Activated T-cell treated with anti-CD3 and anti-CD28 coated beads, Interleukin-2, amount 50 U/mL, for 4 hours (primary cell): ENCODE data around the gene SLCO4A1. TPM values are rescaled to one million over a fixed set of nuclear protein-coding genes. Genes with fewer than 3 reads are reported as not detected.

Experiments
- ATAC-seq, 2 donors: fragments of 200-7000 bp; cut with Tn5 transposase; one replicate each; pipeline ENCODE4 v1.10.0; 2021
- DNase-seq: peaks from one replicate; pipeline ENCODE4 v3.0.0-alpha.2; 2020
- H3K27me3 Mint-ChIP-seq: one replicate; pipeline ENCODE4 v1.8.0; 2021; ENCODE audit warnings: low read depth, mixed read lengths
- H3K36me3 Mint-ChIP-seq: one replicate; pipeline ENCODE4 v1.8.0; 2022; ENCODE audit warnings: mixed read lengths; ENCODE audit not compliant: insufficient read depth
- H3K4me1 Mint-ChIP-seq: one replicate; pipeline ENCODE4 v1.8.0; 2021; ENCODE audit warnings: low read depth, mixed read lengths
- H3K4me3 Mint-ChIP-seq: one replicate; pipeline ENCODE4 v1.8.0; 2021; ENCODE audit warnings: mild to moderate bottlenecking, moderate library complexity, mixed read lengths
- H3K9me3 Mint-ChIP-seq: one replicate; pipeline ENCODE4 v1.8.0; 2021; ENCODE audit warnings: mixed read lengths
- total RNA-seq, 3 donors: library from RNA; stranded (reverse); gene quantifications; one replicate each; pipeline ENCODE4 v1.2.1, GENCODE V29; 2021

Gene SLCO4A1
- total RNA-seq, 3 donors from 2014 or later: 36.5 to 49.3 (median 48.2) TPM

DNA sequence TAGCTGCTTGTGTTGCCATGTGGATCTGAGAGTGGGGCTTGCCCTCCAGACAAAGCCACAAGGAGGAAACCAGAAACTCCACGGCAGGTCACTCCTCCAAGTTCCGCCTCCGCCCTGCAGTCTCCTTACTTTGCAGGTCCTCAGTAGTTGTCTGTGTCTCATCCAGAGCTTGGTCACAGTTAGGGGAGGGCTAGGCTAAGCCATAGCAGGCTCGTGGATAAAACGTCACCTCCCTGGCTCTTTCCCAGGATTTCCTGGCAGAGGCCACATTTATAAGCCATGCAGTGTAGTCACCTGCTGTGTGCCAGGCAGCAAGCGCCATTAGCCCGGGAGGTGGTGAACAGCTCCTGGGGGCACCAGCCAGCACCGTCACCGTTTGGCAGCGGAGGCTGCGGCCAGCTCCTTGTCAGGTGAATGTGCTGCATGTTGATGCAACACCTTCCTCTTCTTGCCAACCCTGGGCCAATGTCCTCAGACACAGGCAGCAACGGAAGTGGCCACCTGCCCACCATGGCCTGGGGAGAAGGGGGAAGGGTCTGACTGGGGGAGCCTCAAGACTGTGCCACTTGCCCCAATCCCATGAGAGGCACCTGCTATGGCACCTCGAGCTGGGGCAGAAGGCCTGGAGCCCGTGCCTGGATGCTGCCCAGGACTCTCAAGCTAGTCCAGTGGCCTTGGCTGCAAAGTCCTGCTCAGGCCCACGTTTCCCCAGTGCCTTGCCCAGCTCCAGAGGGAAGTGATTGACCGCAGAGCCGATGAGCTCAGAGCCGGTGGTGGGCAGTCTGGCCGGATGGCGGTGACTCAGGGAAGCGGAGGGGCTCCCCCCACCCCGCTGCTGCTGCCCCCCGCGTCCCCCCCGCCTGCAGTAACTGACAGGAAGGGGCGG is 39.0 kb upstream of the SLCO4A1 start:
- Mint-ChIP-seq H3K4me1 (peaks cover 24% of the 10 kb centered on the region), H3K4me3 (peak overlapping the region; percentile 76), H3K36me3 (no peaks in the 10 kb centered on the region), H3K27me3 (peaks cover 13% of the 10 kb centered on the region), H3K9me3 (no peaks in the 10 kb centered on the region)
- ATAC-seq (peak; percentile 60 to 67), DNase-seq (no peak)

- DNase-seq (no peak), ATAC-seq (peak in 1 of 2 donors; percentile 49)
- H3K4me3 Mint-ChIP-seq: no peak overlapping the region
- H3K27me3 Mint-ChIP-seq: peaks cover 9% of the 10 kb centered on the region
- H3K4me1 Mint-ChIP-seq: peaks cover 22% of the 10 kb centered on the region
- no peaks in the 10 kb centered on the region for H3K36me3 Mint-ChIP-seq
- H3K9me3 Mint-ChIP-seq: no peaks in the 10 kb centered on the region
These were observed 38.2 kb upstream of the SLCO4A1 start for GRCh38 chr20:62603907-62604785.

GRCh38 chr20:62604796-62605195 is 37.5 kb upstream of the SLCO4A1 start:
- Mint-ChIP-seq H3K4me1 (peaks cover 22% of the 10 kb centered on the region), H3K4me3 (no peak overlapping the region), H3K9me3 (no peaks in the 10 kb centered on the region), H3K27me3 (peaks cover 12% of the 10 kb centered on the region), H3K36me3 (no peaks in the 10 kb centered on the region)
- DNase-seq (no peak), ATAC-seq (no peak)

DNA sequence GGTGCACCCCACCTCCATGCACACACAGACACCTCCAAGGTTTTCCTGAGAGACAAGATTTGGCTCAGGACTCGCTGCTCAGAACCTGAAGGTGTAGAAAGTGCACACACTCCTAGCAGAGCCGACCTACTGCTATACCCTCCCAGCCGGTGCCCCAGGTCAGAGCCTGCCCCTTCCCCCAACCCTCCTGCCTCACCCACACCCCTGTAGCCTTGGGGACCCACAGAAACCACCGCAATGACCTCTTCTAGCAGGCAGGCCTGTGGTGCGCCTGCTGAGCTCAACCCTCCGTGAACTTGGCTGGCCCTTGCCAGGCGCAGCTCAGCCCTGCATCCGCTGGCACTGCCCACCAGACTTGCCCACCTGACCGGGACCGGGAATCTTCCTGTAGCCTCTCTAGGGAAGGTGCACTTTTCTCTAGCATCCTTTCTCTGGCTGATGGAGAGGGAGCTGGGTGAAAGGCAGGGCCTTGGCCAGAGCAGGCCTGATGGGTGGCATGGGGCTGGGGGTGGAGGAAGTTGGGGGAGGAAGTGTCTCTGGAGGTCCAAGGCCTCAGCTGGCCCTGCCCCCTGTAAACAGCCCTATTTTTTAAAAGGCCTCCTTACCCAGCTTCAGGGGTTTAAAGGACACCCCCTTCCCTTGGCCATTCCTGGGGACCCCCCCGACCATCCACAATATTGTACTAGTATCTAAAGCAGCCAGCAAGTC is 36.9 kb upstream of the SLCO4A1 start:
- no peak for DNase-seq
- no peak for ATAC-seq
- Mint-ChIP-seq H3K4me1 (peaks cover 22% of the 10 kb centered on the region), H3K36me3 (no peaks in the 10 kb centered on the region), H3K9me3 (no peaks in the 10 kb centered on the region), H3K27me3 (peaks cover 11% of the 10 kb centered on the region), H3K4me3 (no peak overlapping the region)

GRCh38 chr20:62606016-62606415 is 36.3 kb upstream of the SLCO4A1 start:
- H3K9me3 Mint-ChIP-seq: peaks cover 3% of the 10 kb centered on the region
- no peaks in the 10 kb centered on the region for H3K36me3 Mint-ChIP-seq
- ATAC-seq (no peak), DNase-seq (no peak)
- peaks cover 8% of the 10 kb centered on the region for H3K27me3 Mint-ChIP-seq
- H3K4me3 Mint-ChIP-seq: no peak overlapping the region
- H3K4me1 Mint-ChIP-seq: peaks cover 20% of the 10 kb centered on the region

DNA sequence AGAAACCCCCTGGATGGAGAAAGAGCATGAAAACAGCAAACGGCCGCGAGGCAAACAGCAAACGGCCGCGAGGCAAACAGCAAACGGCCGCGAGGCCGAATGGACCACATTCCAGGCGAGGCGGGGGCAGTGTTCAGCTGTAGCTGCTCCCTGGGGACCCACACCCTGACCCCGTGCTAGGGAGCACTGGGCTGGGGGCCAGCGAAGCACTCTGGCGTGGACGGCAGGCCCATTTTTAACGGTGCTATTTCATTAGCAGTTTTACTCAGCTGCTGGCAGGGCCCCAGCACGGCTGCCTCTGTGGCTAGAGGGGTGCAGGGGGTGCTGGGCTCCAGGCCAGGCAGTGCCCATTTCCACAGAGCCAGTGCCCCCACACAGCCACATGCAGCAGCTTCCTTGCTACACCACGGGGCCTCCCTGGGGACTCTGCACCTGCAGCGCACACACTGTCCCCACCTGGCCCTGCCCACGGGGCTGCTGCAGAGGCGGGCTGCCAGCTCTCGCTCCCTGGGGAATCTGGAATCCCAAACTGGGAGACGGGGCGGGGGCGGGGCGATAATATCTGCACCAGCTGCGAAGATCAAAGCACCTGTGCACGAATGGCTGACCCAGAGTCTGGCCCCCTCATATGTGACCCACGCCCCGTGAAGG is 35.6 kb upstream of the SLCO4A1 start:
- DNase-seq (no peak), ATAC-seq (no peak)
- no peaks in the 10 kb centered on the region for H3K36me3 Mint-ChIP-seq
- peaks cover 3% of the 10 kb centered on the region for H3K9me3 Mint-ChIP-seq
- peaks cover 18% of the 10 kb centered on the region for H3K4me1 Mint-ChIP-seq
- H3K4me3 Mint-ChIP-seq: no peak overlapping the region
- peaks cover 8% of the 10 kb centered on the region for H3K27me3 Mint-ChIP-seq

GRCh38 chr20:62607366-62608217 is 34.7 kb upstream of the SLCO4A1 start:
- peaks cover 8% of the 10 kb centered on the region for H3K27me3 Mint-ChIP-seq
- H3K4me1 Mint-ChIP-seq: peaks cover 10% of the 10 kb centered on the region
- H3K36me3 Mint-ChIP-seq: no peaks in the 10 kb centered on the region
- DNase-seq (no peak), ATAC-seq (no peak)
- H3K9me3 Mint-ChIP-seq: peaks cover 3% of the 10 kb centered on the region
- no peak overlapping the region for H3K4me3 Mint-ChIP-seq

GRCh38 chr20:62608218-62608565 is 34.1 kb upstream of the SLCO4A1 start:
- peaks cover 4% of the 10 kb centered on the region for H3K4me1 Mint-ChIP-seq
- H3K4me3 Mint-ChIP-seq: no peak overlapping the region
- DNase-seq (no peak), ATAC-seq (no peak)
- peaks cover 3% of the 10 kb centered on the region for H3K9me3 Mint-ChIP-seq
- no peaks in the 10 kb centered on the region for H3K36me3 Mint-ChIP-seq
- H3K27me3 Mint-ChIP-seq: peaks cover 8% of the 10 kb centered on the region

DNA sequence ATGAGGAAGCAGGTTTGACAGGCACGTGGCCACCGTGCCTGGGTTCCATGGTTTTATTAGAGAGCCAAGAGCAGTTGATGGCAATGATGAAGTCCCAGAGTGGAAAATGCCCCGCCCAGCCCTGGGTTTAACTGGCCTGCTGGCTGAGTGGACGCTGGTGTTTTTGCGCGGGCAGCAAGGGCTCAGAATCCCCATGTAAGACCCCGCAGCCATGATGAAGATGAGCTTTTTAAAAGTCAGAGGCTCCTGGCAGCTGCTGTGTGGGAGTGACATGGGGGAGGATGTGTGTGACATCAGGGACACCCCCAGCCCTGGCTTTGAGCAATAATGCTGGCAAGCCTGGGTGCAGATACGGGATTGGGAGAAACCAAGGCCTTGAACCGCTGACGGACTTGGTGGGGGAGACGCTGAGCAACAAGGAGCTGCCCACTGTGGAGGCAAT is 33.0 kb upstream of the SLCO4A1 start:
- H3K9me3 Mint-ChIP-seq: peaks cover 3% of the 10 kb centered on the region
- no peak overlapping the region for H3K4me3 Mint-ChIP-seq
- H3K36me3 Mint-ChIP-seq: no peaks in the 10 kb centered on the region
- no peak for DNase-seq
- ATAC-seq: no peak
- peaks cover 1% of the 10 kb centered on the region for H3K4me1 Mint-ChIP-seq
- peaks cover 8% of the 10 kb centered on the region for H3K27me3 Mint-ChIP-seq

DNA sequence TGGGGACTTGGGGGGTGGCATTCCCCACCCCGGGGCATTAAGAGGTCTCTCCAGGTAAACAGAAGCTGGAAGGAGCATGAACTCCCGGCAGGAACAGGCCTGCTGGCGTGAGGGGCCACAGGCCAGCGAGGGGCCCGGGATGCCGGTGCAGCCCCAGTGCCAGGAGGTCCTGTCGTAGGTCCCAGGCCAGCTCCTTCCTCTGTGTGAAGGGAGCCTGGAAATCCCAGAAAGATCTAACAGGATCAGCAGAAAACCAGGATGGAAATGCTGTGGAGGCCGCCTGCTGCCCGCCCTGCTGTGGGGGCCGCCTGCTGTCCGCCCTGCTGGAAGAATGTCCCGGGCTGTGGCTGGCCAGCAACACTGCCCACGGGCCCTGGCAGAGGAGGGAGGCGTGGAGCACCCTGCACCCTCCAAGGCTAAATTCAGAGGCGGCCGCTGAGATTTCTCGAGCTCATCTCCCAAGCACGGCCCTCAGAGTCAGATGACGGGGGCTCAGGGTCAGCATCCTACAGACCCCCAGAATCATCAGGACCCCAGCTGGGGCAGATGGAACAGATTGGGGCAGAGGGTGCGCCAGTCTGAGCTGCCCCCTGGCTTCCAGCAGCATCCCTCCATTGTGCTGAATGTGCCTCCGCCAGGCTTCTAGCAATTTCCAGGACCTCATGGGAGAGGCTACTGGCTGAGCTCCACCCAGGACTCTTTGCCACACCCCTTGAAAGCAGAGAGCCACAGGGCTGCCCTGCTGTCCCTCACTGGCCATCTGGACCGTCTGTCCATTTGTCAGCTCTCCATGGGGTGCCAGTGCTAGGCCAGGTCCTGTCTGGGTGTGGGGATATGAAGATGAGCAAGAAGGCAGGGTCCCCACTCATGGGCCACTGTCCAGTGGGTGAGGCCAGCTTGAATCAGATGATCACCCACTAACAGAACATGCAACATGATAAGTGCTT is 32.2 kb upstream of the SLCO4A1 start:
- Mint-ChIP-seq H3K36me3 (no peaks in the 10 kb centered on the region), H3K4me1 (peaks cover 1% of the 10 kb centered on the region), H3K9me3 (peaks cover 3% of the 10 kb centered on the region), H3K27me3 (peaks cover 8% of the 10 kb centered on the region), H3K4me3 (no peak overlapping the region)
- DNase-seq (no peak), ATAC-seq (no peak)

DNA sequence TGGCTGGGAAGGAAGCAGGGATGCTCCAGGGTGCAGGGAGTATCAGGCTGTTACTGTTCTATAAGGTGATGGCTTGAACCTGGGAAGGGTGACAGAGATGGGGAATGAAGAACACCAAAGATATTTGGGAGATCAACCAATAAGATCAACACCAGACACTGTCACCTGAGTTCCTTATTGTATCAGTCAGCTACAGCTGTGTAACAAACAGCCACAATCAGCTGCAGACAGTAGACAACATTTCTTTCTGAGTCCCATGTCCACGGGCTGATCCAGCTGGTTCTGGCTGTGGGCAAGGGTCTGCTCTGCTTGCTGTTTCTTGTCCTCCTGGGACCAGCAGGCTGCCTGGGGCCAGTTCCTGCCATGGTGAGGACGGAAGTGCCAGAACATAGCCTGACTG is 31.3 kb upstream of the SLCO4A1 start:
- Mint-ChIP-seq H3K4me1 (peaks cover 1% of the 10 kb centered on the region), H3K27me3 (peaks cover 8% of the 10 kb centered on the region), H3K4me3 (no peak overlapping the region), H3K9me3 (peaks cover 3% of the 10 kb centered on the region), H3K36me3 (no peaks in the 10 kb centered on the region)
- DNase-seq (no peak), ATAC-seq (no peak)

DNA sequence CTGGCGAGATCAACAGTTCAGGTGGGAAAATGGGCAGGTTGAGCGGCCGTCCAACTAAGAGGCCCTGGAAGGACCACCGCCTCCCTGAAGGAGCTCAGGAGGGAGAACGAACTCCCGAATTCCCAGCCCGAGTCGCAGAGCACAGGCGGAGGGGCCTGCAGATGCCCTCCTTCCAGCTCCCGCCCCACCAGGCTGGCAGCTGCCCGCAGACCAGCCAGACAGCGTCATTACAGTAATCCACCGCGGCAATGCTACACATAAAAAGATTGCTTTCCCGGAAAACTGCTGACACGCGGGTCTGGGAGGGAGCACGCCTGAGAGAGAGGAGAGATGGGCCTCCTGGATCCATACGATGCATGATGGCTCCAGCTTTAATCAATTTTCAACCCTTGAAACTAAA is 30.5 kb upstream of the SLCO4A1 start:
- no peaks in the 10 kb centered on the region for H3K36me3 Mint-ChIP-seq
- peaks cover 3% of the 10 kb centered on the region for H3K4me1 Mint-ChIP-seq
- H3K27me3 Mint-ChIP-seq: peaks cover 8% of the 10 kb centered on the region
- H3K4me3 Mint-ChIP-seq: no peak overlapping the region
- peaks cover 3% of the 10 kb centered on the region for H3K9me3 Mint-ChIP-seq
- ATAC-seq (no peak), DNase-seq (no peak)
